Naive thymus-derived CD8-positive, alpha-beta T cell (primary cell): ENCODE data around the gene UEVLD. TPM values are rescaled to one million over a fixed set of nuclear protein-coding genes. Genes with fewer than 3 reads are reported as not detected.
"Not testable (repeated sequence)": the region's sequence is repeated elsewhere in the genome, so short reads cannot be mapped to it uniquely, and the experiment has no call there.

Source experiments
- ATAC-seq, 2 donors: fragments of 150-1000 bp; cut with Tn5 transposase in 1 of 2; sonication (Bioruptor Pico), chemical (Tn5 transposase) in 1 of 2; 1 replicate in 1 of 2; 2 replicates in 1 of 2; pipeline ENCODE4 v1.10.0; 2021; ENCODE audit warnings: mild to moderate bottlenecking in 2 of 2, moderate library complexity in 2 of 2
- POLR2A ChIA-PET: fragments of 350-600 bp; sonication (Branson Sonifier 250); formaldehyde crosslinking; loops from one replicate; lab custom pipeline; 2021; ENCODE audit warnings: antibody characterized with exemption; lab: Charles Lee
- DNase-seq, 10 donors: peaks; one replicate each; pipeline versions ENCODE4 v3.0.0 to v3.0.0-alpha.2; 2020 to 2022
- H3K27ac Mint-ChIP-seq, 10 donors: one replicate each; pipeline ENCODE4 v1.8.0; 2020 to 2022; ENCODE audit warnings: mild to moderate bottlenecking in 10 of 10, mixed read lengths in 10 of 10, moderate library complexity in 4 of 10, inconsistent platforms in 1 of 10
- H3K27me3 Mint-ChIP-seq, 5 donors: one replicate each; pipeline ENCODE4 v1.8.0; 2021 to 2022; ENCODE audit warnings: mixed read lengths in 5 of 5
- H3K36me3 Mint-ChIP-seq, 3 donors: one replicate each; pipeline ENCODE4 v1.8.0; 2020 to 2022; ENCODE audit warnings: mixed read lengths in 3 of 3, mild to moderate bottlenecking in 2 of 3, inconsistent platforms in 1 of 3
- H3K4me1 Mint-ChIP-seq, 4 donors: one replicate each; pipeline ENCODE4 v1.8.0; 2021 to 2022; ENCODE audit warnings: mixed read lengths in 4 of 4
- H3K4me3 Mint-ChIP-seq, 10 donors: one replicate each; pipeline ENCODE4 v1.8.0; 2020 to 2022; ENCODE audit warnings: mild to moderate bottlenecking in 10 of 10, mixed read lengths in 10 of 10, moderate library complexity in 6 of 10, inconsistent platforms in 1 of 10
- H3K9me3 Mint-ChIP-seq, 9 donors: one replicate each; pipeline ENCODE4 v1.8.0; 2020 to 2022; ENCODE audit warnings: mixed read lengths in 9 of 9, mild to moderate bottlenecking in 3 of 9, inconsistent platforms in 1 of 9, moderate library complexity in 1 of 9
- polyA plus RNA-seq, 3 donors: library from polyadenylated mRNA; unstranded; fragments of 300-500 nt; fragmentation: Illumina TruSeq; gene quantifications; one replicate each; pipeline ENCODE4 v1.2.3, GENCODE V29; 2021
- total RNA-seq, 8 experiments: library from RNA in 2 of 8; stranded (reverse) in 2 of 8; gene quantifications; one replicate each; pipeline ENCODE4 v1.2.3 and lab custom pipeline; 2021 to 2026

Gene UEVLD
- total and polyA plus RNA-seq, 5 experiments from 2014 or later: 5.5 to 10.5 (median 6.1) TPM

- Mint-ChIP-seq H3K4me1 (peaks cover 16 to 45% (median 42%) of the 10 kb centered on the region in 4 donors), H3K36me3 (peaks cover 6 to 63% (median 25%) of the 10 kb centered on the region in 3 donors), H3K27me3 (no peaks in the 10 kb centered on the region), H3K4me3 (no peak overlapping the region), H3K27ac (no peak overlapping the region), H3K9me3 (no peaks in the 10 kb centered on the region)
- no peak for DNase-seq
- POLR2A ChIA-PET: interaction anchor here (1.3 kb wide), 1 partner anchor 14 kb away, joined by 4 read pairs; no protein-coding TSS in a partner anchor
- ATAC-seq: no peak
Observed at GRCh38 chr11:18614667-18615066, 26.1 kb upstream of the UEVLD start.

- DNase-seq (no peak), ATAC-seq (no peak)
- Mint-ChIP-seq H3K36me3 (peaks cover 6 to 80% (median 30%) of the 10 kb centered on the region in 3 donors), H3K4me1 (peaks cover 8 to 25% (median 21%) of the 10 kb centered on the region in 4 donors), H3K4me3 (no peak overlapping the region), H3K27ac (peak overlapping the region in 2 of 10 donors; percentile 43 to 55), H3K9me3 (no peaks in the 10 kb centered on the region), H3K27me3 (no peaks in the 10 kb centered on the region)
- POLR2A ChIA-PET: no interaction called here
Observed at GRCh38 chr11:18612394-18612793, 23.9 kb upstream of the UEVLD start.

GRCh38 chr11:18611196-18611595, 22.7 kb upstream of the UEVLD start:
- H3K36me3 Mint-ChIP-seq: peaks cover 6 to 79% (median 33%) of the 10 kb centered on the region in 3 donors
- POLR2A ChIA-PET: no interaction called here

GRCh38 chr11:18608376-18608775, 19.8 kb upstream of the UEVLD start:
- ATAC-seq (no peak), DNase-seq (no peak)
- no peaks in the 10 kb centered on the region for H3K27me3 Mint-ChIP-seq
- no peak overlapping the region for H3K27ac Mint-ChIP-seq
- no peak overlapping the region for H3K4me3 Mint-ChIP-seq
- H3K36me3 Mint-ChIP-seq: peaks cover 0 to 55% (median 15%) of the 10 kb centered on the region in 3 donors
- H3K4me1 Mint-ChIP-seq: peaks cover 0 to 3% (median under 1%) of the 10 kb centered on the region in 4 donors
- POLR2A ChIA-PET: no interaction called here
- no peaks in the 10 kb centered on the region for H3K9me3 Mint-ChIP-seq

More at GRCh38 chr11:18611196-18611595, 22.7 kb upstream of the UEVLD start:
- Mint-ChIP-seq H3K27me3 (no peaks in the 10 kb centered on the region), H3K9me3 (no peaks in the 10 kb centered on the region), H3K27ac (no peak overlapping the region), H3K4me3 (no peak overlapping the region), H3K4me1 (peaks cover 8 to 20% (median 10%) of the 10 kb centered on the region in 4 donors)
- DNase-seq (no peak), ATAC-seq (no peak)

GRCh38 chr11:18600915-18601569, 12.5 kb upstream of the UEVLD start:
- Mint-ChIP-seq H3K27ac (no peak overlapping the region), H3K27me3 (no peaks in the 10 kb centered on the region), H3K9me3 (no peaks in the 10 kb centered on the region), H3K36me3 (peaks cover 0 to 3% (median 0%) of the 10 kb centered on the region in 3 donors), H3K4me1 (no peaks in the 10 kb centered on the region), H3K4me3 (no peak overlapping the region)
- POLR2A ChIA-PET: interaction anchor here (0.6 kb wide), 1 partner anchor 107 kb away, joined by 5 read pairs; no protein-coding TSS in a partner anchor
- ATAC-seq (no peak), DNase-seq (no peak)

- ATAC-seq: no peak
Observed at GRCh38 chr11:18599739-18600230, 11.3 kb upstream of the UEVLD start, which contains the start of gene MISFA. Gene MISFA (plus strand): TSS chr11:18599789. CDS start chr11:18599929, 140 bp downstream.

GRCh38 chr11:18594999-18595749, 6.6 kb upstream of the UEVLD start:
- Mint-ChIP-seq H3K9me3 (no peaks in the 10 kb centered on the region), H3K4me1 (peaks cover 0 to 10% (median 4%) of the 10 kb centered on the region in 4 donors), H3K27ac (peak overlapping the region in 1 of 10 donors; percentile 43), H3K36me3 (no peaks in the 10 kb centered on the region), H3K4me3 (no peak overlapping the region), H3K27me3 (no peaks in the 10 kb centered on the region)
- POLR2A ChIA-PET: interaction anchor here (0.6 kb wide), 1 partner anchor 84 kb away, joined by 3 read pairs; no protein-coding TSS in a partner anchor
- ATAC-seq (no peak), DNase-seq (no peak)

More at GRCh38 chr11:18599739-18600230, 11.3 kb upstream of the UEVLD start, which contains the start of gene MISFA:
- Mint-ChIP-seq H3K4me3 (no peak within 1 kb of the TSS), H3K27me3 (no peaks in the 10 kb centered on the region), H3K4me1 (no peaks in the 10 kb centered on the region), H3K36me3 (no peaks in the 10 kb centered on the region), H3K27ac (no peak within 1 kb of the TSS), H3K9me3 (no peaks in the 10 kb centered on the region)
- POLR2A ChIA-PET: no interaction called here
- DNase-seq: no peak

- not testable (repeated sequence) for H3K27ac Mint-ChIP-seq, H3K36me3 Mint-ChIP-seq, DNase-seq, H3K27me3 Mint-ChIP-seq, ATAC-seq, H3K4me3 Mint-ChIP-seq, H3K9me3 Mint-ChIP-seq
- peaks cover 0 to 12% (median 5%) of the 10 kb centered on the region in 4 donors for H3K4me1 Mint-ChIP-seq
- POLR2A ChIA-PET: interaction anchor here (1.3 kb wide), 1 partner anchor 24 kb away, joined by 4 read pairs; no protein-coding TSS in a partner anchor
Observed at GRCh38 chr11:18594088-18594487, 5.6 kb upstream of the UEVLD start.

- peaks cover 0 to 12% (median 5%) of the 10 kb centered on the region in 4 donors for H3K4me1 Mint-ChIP-seq
- no peaks in the 10 kb centered on the region for H3K36me3 Mint-ChIP-seq
- no peaks in the 10 kb centered on the region for H3K9me3 Mint-ChIP-seq
- ATAC-seq (no peak), DNase-seq (no peak)
- H3K27me3 Mint-ChIP-seq: no peaks in the 10 kb centered on the region
- POLR2A ChIA-PET: no interaction called here
- peak overlapping the region in 6 of 10 donors; percentile 24 to 76 (median 52) for H3K27ac Mint-ChIP-seq
- H3K4me3 Mint-ChIP-seq: peak overlapping the region in 1 of 10 donors; percentile 34
Observed at GRCh38 chr11:18590571-18590970, 2.0 kb upstream of the UEVLD start.

GRCh38 chr11:18581825-18582224, 6.7 kb downstream of the UEVLD start:
- POLR2A ChIA-PET: no interaction called here
- no peaks in the 10 kb centered on the region for H3K9me3 Mint-ChIP-seq
- no peak overlapping the region for H3K4me3 Mint-ChIP-seq
- H3K36me3 Mint-ChIP-seq: peaks cover 0 to 17% (median 0%) of the 10 kb centered on the region in 3 donors
- ATAC-seq (no peak), DNase-seq (no peak)
- peaks cover 0 to 6% (median 2%) of the 10 kb centered on the region in 4 donors for H3K4me1 Mint-ChIP-seq
- no peaks in the 10 kb centered on the region for H3K27me3 Mint-ChIP-seq
- peak overlapping the region in 1 of 10 donors; percentile 51 for H3K27ac Mint-ChIP-seq

- POLR2A ChIA-PET: no interaction called here
- Mint-ChIP-seq H3K27me3 (no peaks in the 10 kb centered on the region), H3K4me3 (no peak overlapping the region), H3K4me1 (peaks cover 0 to 6% (median 2%) of the 10 kb centered on the region in 4 donors), H3K9me3 (no peaks in the 10 kb centered on the region), H3K36me3 (peaks cover 0 to 27% (median 4%) of the 10 kb centered on the region in 3 donors), H3K27ac (no peak overlapping the region)
- no peak for DNase-seq
- no peak for ATAC-seq
Observed at GRCh38 chr11:18580113-18580766, 8.3 kb downstream of the UEVLD start.

GRCh38 chr11:18578975-18579598, 9.4 kb downstream of the UEVLD start:
- ATAC-seq: no peak
- Mint-ChIP-seq H3K4me1 (peaks cover 0 to 6% (median 2%) of the 10 kb centered on the region in 4 donors), H3K9me3 (no peaks in the 10 kb centered on the region), H3K4me3 (peak overlapping the region in 2 of 10 donors; percentile 17 to 18), H3K36me3 (peaks cover 0 to 28% (median 5%) of the 10 kb centered on the region in 3 donors), H3K27ac (peak overlapping the region in 2 of 10 donors; percentile 28 to 55), H3K27me3 (no peaks in the 10 kb centered on the region)
- no peak for DNase-seq
- POLR2A ChIA-PET: no interaction called here
